ENCODE results near the gene CFI. TPM values are rescaled to one million over a fixed set of nuclear protein-coding genes. Genes with fewer than 3 reads are reported as not detected.

Gene CFI
- total and polyA plus RNA-seq, 9 of the 15 experiments (the other 6 are each of a cell fraction or from before 2014, with no cell fraction given), result 0.30 to 8.4 (median 0.95) TPM

DNA sequence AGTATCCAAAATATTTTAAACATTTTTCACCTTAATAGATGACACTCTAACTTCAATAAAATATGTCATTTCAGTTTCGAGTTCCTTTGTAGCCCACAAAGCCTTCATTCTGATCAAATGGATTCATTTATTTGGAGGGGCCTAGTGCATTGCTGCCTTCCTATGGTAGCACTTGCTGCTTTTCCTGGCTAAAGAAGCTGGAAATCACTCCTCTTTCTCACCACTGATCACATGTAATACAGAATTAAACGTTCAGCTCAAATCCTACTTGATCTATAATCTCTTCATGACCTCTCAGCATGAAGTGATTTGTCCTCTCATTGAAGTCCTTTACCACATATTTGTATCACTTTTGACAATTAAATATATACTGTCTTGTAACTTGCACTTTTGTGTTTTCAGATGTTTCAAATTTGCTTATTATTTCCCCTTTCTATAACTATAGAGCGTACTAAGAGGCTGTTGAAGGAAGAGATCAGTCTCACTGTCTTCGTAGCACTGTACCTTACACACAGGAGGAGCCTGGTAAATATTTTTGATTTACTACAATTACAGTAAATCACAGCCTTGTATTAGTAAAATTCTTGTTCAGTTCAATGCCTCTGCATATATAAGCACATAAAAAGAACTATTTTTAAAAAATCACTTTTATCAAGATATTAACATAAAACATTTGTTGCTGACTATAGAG is 555 bp downstream of the CFI start (continued):
- TF ChIP-seq, protein P1, sequence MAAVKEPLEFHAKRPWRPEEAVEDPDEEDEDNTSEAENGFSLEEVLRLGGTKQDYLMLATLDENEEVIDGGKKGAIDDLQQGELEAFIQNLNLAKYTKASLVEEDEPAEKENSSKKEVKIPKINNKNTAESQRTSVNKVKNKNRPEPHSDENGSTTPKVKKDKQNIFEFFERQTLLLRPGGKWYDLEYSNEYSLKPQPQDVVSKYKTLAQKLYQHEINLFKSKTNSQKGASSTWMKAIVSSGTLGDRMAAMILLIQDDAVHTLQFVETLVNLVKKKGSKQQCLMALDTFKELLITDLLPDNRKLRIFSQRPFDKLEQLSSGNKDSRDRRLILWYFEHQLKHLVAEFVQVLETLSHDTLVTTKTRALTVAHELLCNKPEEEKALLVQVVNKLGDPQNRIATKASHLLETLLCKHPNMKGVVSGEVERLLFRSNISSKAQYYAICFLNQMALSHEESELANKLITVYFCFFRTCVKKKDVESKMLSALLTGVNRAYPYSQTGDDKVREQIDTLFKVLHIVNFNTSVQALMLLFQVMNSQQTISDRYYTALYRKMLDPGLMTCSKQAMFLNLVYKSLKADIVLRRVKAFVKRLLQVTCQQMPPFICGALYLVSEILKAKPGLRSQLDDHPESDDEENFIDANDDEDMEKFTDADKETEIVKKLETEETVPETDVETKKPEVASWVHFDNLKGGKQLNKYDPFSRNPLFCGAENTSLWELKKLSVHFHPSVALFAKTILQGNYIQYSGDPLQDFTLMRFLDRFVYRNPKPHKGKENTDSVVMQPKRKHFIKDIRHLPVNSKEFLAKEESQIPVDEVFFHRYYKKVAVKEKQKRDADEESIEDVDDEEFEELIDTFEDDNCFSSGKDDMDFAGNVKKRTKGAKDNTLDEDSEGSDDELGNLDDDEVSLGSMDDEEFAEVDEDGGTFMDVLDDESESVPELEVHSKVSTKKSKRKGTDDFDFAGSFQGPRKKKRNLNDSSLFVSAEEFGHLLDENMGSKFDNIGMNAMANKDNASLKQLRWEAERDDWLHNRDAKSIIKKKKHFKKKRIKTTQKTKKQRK (IDR thresholded peaks at IDR 0.05; ENCODE audit: borderline replicate concordance, low read depth, low read length), result no peak
- no peak for TF ChIP-seq LARP7 (IDR thresholded peaks at IDR 0.05)
- no peak for TF ChIP-seq YY1 (IDR thresholded peaks at IDR 0.05; ENCODE audit: borderline replicate concordance in 1 of 3, control insufficient read depth in 1 of 3, extremely low read depth in 1 of 3, insufficient read depth in 3 of 3, insufficient read length in 1 of 3, insufficient replicate concordance in 2 of 3, low read depth in 1 of 3, low read length in 2 of 3)
- TF ChIP-seq, protein P2, sequence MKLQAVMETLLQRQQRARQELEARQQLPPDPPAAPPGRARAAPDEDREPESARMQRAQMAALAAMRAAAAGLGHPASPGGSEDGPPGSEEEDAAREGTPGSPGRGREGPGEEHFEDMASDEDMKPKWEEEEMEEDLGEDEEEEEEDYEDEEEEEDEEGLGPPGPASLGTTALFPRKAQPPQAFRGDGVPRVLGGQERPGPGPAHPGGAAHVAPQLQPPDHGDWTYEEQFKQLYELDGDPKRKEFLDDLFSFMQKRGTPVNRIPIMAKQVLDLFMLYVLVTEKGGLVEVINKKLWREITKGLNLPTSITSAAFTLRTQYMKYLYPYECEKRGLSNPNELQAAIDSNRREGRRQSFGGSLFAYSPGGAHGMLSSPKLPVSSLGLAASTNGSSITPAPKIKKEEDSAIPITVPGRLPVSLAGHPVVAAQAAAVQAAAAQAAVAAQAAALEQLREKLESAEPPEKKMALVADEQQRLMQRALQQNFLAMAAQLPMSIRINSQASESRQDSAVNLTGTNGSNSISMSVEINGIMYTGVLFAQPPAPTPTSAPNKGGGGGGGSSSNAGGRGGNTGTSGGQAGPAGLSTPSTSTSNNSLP (IDR thresholded peaks at IDR 0.05; ENCODE audit: borderline replicate concordance, low read depth, low read length), result no peak
- TF ChIP-seq RB1 (IDR thresholded peaks at IDR 0.05; ENCODE audit: low read depth), result no peak
- no peak for TF ChIP-seq SMARCC2 (IDR thresholded peaks at IDR 0.05; ENCODE audit: low read depth)

All from K562 (cell line).